Renal cortex interstitium (tissue), 11 donors: ENCODE data around the gene POU6F2. TPM values are rescaled to one million over a fixed set of nuclear protein-coding genes. Genes with fewer than 3 reads are reported as not detected.

Source experiments
- DNase-seq, 11 donors: peaks; one replicate each; pipeline ENCODE4 v3.0.0-alpha.2; 2013; ENCODE audit warnings: low read depth in 9 of 11, low spot score in 4 of 11; ENCODE audit errors: extremely low read depth in 1 of 11
- polyA plus RNA-seq, 3 donors: library from polyadenylated mRNA; unstranded; fragments of 120-200 nt; gene quantifications; one replicate each; pipeline ENCODE4 v1.2.1, GENCODE V29; 2013; ENCODE audit not compliant: insufficient read length in 3 of 3

Gene POU6F2
- polyA plus RNA-seq, 3 donors: 0.11 to 0.35 (median 0.26) TPM

- peak in 3 of 11 donors; percentile 13 to 26 (median 22) for DNase-seq
These were observed 232.7 kb downstream of the POU6F2 start for GRCh38 chr7:39210362-39210761.

DNA sequence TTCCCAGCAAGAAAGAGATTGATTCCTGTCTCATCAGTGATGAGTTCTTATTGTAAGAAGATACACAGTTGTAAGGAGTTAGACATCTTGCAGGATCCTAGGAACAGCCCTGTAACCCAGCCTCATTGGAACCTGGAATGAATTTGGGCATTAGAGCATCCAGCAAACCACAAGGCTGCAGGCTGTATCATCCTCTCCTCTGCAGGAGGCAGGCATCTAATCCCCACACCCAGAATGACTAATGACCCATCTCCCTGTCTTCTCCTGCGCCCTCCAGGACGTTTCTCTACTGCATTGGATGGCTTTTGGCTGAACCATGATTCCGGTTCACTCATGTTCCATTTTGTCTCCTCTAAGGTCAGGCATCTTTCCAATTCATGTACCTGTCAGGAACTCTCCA is 233.9 kb downstream of the POU6F2 start:
- DNase-seq: no peak

DNA sequence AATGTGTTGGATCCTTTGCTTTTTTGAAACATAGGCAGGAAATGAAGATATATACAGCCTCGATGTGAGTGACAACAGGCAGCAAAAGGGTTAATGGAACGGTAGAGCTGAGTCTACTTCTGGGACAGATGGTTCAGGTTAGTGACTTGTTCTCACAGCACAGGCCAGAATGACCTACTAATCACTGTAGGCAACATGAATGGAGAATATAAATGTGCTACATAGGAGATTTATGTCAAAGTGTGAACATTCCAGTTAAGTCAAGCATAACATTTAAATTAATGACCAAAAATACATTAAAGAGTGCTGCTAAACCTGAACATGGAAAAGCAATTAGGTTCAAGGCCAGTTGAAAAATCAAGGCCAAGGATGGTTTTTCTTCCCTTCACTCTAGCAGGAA is 235.2 kb downstream of the POU6F2 start:
- DNase-seq: peak in 8 of 11 donors; percentile 5 to 54 (median 32)

DNA sequence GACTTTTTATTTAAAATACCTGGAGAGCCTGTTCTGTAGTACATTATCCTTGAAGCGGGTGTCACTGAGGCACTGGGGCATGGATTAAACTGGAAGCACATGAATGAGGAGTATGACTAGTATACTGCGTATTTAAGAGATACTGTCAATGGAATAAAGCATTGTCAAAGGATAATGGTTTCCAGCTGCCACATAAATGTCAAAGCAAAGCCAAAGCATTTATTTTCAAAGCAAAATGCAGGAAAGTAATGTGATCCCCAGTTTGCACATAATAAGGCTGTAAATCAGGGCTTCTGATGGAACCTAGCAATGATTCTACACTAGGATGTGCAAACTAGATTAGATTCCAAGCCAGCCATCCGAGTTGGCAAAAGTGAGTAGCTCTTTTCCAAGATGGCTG is 240.1 kb downstream of the POU6F2 start:
- peak in 7 of 11 donors; percentile 15 to 36 (median 29) for DNase-seq

GRCh38 chr7:39219869-39220268 is 242.2 kb downstream of the POU6F2 start:
- DNase-seq: no peak

GRCh38 chr7:39221901-39222300 is 244.2 kb downstream of the POU6F2 start:
- DNase-seq: no peak

- no peak for DNase-seq
These were observed 251.2 kb downstream of the POU6F2 start for GRCh38 chr7:39228946-39229345.

DNA sequence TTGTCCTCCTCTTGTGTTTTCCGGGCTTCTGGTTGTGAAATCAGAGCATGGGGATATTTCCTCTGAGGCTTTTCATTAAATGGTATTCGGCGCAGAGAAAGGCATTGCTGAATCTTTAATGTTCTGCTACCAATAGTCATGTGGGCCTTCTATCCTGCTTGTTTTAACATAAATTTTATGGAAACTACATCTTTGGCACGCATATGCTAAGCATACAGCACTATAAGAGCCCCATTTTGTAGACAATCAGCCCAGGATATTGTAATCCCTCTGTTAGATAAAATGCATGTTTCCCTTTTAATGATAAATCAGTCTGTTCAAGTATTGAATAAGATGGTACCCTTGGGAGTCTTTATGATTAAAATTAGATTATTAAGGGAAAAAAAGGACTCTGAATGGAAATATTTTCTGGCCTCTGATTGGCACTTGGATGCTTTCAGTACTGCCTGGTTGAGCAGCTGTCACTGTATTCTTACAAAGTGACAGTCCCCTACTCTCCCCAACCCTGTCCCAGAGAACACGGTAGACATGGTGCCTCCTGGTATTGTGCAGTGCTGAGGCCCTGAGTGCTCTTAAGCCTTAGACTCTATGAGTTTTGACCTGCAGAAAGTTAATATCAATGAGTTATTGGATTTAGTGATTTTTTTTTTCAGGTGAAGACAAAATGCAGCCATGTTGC is 256.3 kb downstream of the POU6F2 start:
- DNase-seq: no peak

- DNase-seq: no peak
These were observed 260.6 kb downstream of the POU6F2 start for GRCh38 chr7:39238234-39238869.

DNA sequence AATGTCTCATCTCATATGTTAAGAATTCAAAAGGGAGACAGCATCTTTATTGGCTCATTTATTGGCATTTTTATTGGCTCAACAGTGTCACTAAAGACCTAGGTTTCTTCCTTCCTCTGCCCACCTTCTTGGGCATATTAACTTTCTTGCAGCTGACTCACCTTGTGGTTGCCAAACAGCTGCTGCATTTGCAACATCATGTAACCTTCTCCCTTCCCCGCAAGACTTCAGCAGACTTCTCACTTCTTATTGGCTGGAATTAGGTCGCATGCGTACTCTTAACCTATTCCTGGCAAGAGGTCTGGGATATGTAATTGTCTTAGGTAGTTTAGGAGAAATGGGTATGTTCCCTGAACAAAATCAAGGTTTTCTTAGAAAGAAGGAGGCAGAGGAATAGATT is 263.2 kb downstream of the POU6F2 start:
- DNase-seq: no peak

GRCh38 chr7:39247576-39247975 is 269.9 kb downstream of the POU6F2 start:
- peak in 4 of 11 donors; percentile 9 to 28 (median 15) for DNase-seq

DNA sequence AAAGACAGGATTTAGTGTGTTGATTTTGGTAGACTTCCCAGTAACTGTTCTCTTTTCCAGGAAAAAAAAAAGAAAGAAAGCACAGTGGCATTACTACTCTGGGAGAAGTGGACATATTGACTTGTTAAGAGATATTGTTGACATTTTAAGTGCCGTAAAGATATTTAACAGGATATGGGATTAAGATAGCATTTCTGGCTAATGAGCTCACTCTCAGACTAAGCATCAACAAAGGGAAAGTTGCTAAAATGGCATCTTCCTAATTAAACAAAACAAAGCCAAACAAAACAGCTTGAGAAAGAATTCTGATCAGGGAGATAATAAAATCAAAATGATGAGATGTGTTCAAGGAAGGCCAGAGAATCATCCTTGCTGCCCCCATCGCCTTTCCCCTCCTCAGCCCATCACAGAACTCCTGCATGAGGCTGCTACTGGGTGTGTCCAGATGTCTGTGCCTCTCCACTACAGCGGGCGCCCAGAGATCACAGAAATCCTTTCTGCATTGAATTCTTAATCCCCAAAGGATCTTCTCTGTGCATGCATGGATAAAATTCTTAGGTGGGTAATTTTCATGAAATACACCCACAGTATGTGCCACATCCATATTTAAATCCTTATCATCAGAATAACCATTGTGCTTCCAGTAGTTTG is 270.5 kb downstream of the POU6F2 start:
- DNase-seq: peak in 4 of 11 donors; percentile 4 to 22 (median 12)

DNA sequence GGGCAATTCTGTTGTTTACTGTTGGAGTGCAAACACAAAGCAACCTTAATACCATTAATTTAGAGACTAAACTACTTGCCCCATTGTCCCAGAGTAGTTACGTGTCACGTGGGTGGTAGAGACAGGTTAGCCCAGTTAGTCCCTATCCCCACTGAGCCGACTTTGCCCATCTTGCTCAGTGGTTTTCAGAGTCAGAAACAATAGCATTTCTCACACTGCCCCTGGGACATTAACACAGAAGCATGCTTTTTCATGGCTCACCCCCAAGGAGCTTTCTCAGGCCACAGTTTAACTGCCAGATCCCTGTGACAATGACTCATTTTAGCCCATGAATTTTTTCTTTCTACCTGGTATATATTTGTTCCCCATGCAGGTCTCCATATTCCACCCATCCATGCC is 271.0 kb downstream of the POU6F2 start:
- DNase-seq: no peak

DNA sequence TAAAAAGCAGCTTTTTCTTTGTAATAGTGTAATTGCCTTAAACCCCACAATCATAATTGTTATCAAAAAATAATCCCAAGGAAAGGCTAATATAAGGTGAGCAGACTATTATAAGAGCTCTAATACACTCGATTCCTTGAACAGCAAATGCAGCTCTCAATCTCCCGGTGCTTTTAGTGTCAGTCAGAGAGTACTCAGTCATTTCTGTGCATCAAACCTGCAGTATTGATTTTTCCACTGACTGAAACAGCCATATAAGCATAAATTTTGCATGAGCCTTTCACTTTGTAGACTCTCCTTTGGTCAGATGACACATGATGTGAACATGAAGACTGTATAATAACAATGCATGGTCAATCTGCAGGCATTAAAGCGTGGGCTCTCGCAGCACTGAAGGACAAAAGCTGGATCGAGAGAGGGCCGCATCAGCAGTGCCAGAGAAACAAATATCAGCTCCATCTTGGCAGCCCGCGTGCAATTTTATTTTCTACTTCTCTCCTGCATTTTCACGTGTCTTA is 272.0 kb downstream of the POU6F2 start:
- no peak for DNase-seq

DNA sequence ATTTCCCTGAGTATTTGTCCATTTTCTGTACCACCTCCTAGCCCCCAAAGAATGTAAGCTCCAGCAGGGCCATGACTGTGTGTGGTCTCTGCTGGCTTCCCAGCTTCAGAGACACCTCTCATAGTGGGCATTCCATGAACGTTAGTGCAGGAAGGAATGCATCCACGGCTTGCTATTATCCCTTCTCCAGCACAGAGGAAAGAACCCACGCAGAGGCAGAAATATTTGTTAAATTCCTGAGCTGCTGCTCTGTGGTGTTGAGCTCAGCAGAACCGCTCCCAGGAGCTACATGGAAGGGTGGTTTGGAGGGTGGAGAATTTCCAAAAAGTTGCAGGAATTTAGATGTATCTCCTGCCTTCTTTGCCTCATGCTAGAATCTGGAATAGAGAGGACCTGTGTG is 275.2 kb downstream of the POU6F2 start:
- DNase-seq: no peak

- DNase-seq: no peak
These were observed 281.8 kb downstream of the POU6F2 start for GRCh38 chr7:39259391-39260003.

- DNase-seq: no peak
These were observed 282.7 kb downstream of the POU6F2 start for GRCh38 chr7:39260279-39260844.

GRCh38 chr7:39261771-39262170 is 284.1 kb downstream of the POU6F2 start:
- DNase-seq: no peak
